Stimulated activated naive B cell treated with anti-CD40 and anti-IgM and Interleukin-4, amounts not matched to agents 10 μg/mL and 1 μg/mL and 100 μg/mL, for 72 hours (primary cell): ENCODE results near the gene DLG4.

ENCODE experiments used
- ATAC-seq, 2 donors: fragments of 150-1000 bp; cut with Tn5 transposase; replicated peaks; 2 replicates each; pipeline ENCODE4 v1.10.0; 2021; ENCODE audit warnings: moderate library complexity in 1 of 2
- DNase-seq: peaks from one replicate; pipeline ENCODE4 v3.0.0; 2021
- H3K27ac Mint-ChIP-seq: one replicate; pipeline ENCODE4 v1.8.0; 2022; ENCODE audit warnings: mild to moderate bottlenecking, mixed read lengths
- H3K27me3 Mint-ChIP-seq, 2 donors: one replicate each; pipeline ENCODE4 v1.8.0; 2022; ENCODE audit warnings: mixed read lengths in 2 of 2
- H3K36me3 Mint-ChIP-seq, 2 donors: one replicate each; pipeline ENCODE4 v1.8.0; 2022; ENCODE audit warnings: mixed read lengths in 2 of 2, mild to moderate bottlenecking in 1 of 2
- H3K4me1 Mint-ChIP-seq, 2 donors: one replicate each; pipeline ENCODE4 v1.8.0; 2022; ENCODE audit warnings: mixed read lengths in 2 of 2, mild to moderate bottlenecking in 1 of 2
- H3K4me3 Mint-ChIP-seq, 2 donors: one replicate each; pipeline ENCODE4 v1.8.0; 2022; ENCODE audit warnings: mild to moderate bottlenecking in 2 of 2, mixed read lengths in 2 of 2, moderate library complexity in 1 of 2
- H3K9me3 Mint-ChIP-seq, 2 donors: one replicate each; pipeline ENCODE4 v1.8.0; 2022; ENCODE audit warnings: mixed read lengths in 2 of 2, mild to moderate bottlenecking in 1 of 2

The DLG4 gene

DNA sequence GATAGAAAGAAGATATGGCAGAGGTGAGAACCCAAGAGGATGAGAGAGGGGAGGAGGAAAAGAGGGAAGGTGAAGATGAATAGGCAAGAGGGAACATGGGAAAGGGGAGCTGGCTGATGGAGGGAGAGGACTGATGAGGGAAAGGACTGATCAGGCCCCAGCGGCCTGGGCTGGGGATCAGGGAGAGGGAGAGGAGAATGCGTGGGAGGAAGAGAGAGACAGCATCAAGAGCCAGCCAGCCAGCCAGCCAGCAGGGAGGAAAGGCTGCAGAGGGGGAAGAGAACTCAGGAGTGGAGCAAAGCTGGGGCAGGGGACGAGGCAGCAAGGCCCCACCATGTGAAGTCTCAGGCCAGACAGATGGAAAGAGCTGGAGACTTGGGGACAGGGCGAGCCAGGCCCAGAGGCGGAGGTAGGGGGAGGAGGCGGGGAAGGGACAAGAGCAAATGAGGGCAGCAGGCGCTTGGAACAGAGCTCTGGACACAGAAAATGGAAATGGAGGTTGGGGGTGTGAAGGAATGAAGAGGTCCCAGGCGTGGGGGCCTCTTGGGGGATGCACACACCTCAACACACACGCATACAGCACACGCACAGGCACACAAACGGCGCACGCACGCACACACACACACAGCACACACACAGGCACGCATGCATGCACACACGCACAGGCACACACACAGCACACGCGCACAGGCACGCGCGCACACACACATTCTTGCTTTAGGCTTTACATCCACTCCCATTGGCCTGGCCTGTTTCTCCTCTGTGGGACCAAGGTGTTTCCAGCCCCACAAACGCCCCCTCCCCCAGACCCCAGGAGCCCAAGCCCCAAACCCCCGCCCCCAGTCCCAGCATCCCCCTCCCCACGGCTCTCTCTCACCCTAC lies 12.3 kb downstream of the DLG4 start:
- Mint-ChIP-seq H3K36me3 (peaks cover 0 to 3% of the 10 kb centered on the region in 2 donors), H3K4me3 (no peak overlapping the region), H3K27ac (peak overlapping the region; percentile 9), H3K27me3 (peaks cover 0 to 17% of the 10 kb centered on the region in 2 donors), H3K9me3 (no peaks in the 10 kb centered on the region), H3K4me1 (peaks cover 26% of the 10 kb centered on the region in 2 donors)
- DNase-seq (no peak), ATAC-seq (no peak)

DNA sequence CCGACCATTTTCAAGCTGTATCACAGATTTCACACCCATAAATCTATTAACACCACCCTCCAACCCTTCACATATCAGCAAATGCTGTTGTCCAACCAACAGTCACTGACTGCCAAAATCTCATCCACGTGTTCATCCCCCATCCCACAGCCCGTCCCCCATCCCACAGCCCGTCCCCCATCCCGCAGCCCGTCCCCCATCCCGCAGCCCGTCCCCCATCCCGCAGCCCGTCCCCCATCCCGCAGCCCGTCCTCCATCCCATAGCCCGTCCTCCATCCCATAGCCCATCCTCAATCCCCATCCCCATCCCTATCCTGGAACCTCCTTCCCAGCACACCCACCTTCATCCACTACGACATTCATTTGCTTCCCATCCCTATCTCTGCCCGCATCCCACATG lies 14.1 kb downstream of the DLG4 start:
- peak overlapping the region; percentile 97 for H3K27ac Mint-ChIP-seq
- H3K27me3 Mint-ChIP-seq = peaks cover 0 to 8% of the 10 kb centered on the region in 2 donors
- peaks cover 22 to 26% of the 10 kb centered on the region in 2 donors for H3K4me1 Mint-ChIP-seq
- peak overlapping the region; percentile 88 to 91 for H3K4me3 Mint-ChIP-seq
- H3K9me3 Mint-ChIP-seq = no peaks in the 10 kb centered on the region
- ATAC-seq = no peak
- H3K36me3 Mint-ChIP-seq = peaks cover 0 to 3% of the 10 kb centered on the region in 2 donors
- DNase-seq = no peak

DNA sequence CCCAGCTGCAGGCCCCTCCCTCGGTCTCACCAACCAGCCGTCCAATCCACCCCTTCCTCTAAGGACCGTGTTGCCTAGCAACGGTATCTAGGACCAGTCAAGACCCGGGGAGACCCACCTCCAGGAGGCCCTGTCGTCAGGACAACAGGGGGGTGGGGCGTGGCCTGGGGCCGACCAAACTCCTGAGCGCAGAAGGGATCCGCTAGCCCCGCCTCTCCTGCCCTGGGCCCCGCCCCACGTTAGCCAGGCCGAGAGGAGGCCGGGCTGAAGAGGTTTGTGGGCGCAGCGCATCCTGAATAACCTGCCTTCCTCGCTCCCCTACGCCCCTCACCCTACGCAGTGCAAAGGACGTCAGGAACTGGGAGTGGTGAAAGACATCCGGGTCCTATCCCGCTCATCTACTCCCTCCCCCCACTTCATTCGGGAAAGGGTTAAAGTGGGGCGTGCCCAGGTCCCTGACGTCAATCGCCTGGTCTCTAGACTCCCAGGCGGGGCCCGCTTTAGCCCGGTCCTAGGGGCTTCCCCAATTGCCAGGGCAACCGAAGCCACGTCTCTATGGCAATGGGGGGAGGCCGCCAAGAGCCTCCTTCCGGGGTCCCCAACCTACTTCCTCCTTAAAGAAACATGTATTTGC lies 14.7 kb downstream of the DLG4 start:
- H3K27me3 Mint-ChIP-seq = peaks cover 0 to 2% of the 10 kb centered on the region in 2 donors

DNA sequence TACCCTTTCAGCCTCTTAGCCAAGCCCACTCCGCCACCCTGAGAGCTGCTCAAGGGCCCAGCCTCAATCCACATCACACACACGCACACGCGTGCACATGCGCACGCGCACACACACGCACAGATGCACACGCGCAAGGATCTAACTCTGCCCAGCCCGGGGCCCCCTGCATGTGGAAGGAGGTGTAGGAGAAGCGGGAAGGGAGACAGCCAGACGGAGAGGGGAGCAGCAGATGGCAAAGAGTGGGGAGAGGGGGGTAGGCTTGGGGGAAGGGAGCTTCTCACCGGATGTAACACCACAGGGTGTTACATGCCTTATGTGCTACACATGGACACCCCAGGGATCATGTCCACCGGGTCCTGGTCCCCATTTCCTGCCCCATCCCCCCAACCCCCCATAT lies 15.3 kb downstream of the DLG4 start:
- Mint-ChIP-seq H3K27me3 (no peaks in the 10 kb centered on the region), H3K4me1 (peaks cover 22 to 26% of the 10 kb centered on the region in 2 donors), H3K9me3 (no peaks in the 10 kb centered on the region), H3K4me3 (peak overlapping the region; percentile 88 to 91), H3K36me3 (peaks cover 0 to 3% of the 10 kb centered on the region in 2 donors), H3K27ac (peak overlapping the region; percentile 97)
- DNase-seq (no peak), ATAC-seq (peak in 1 of 2 donors; percentile 2)

More for the DNA sequence above, 14.7 kb downstream of the DLG4 start:
- Mint-ChIP-seq H3K27ac (peak overlapping the region; percentile 97), H3K4me1 (peaks cover 22 to 26% of the 10 kb centered on the region in 2 donors), H3K9me3 (no peaks in the 10 kb centered on the region), H3K36me3 (peaks cover 0 to 3% of the 10 kb centered on the region in 2 donors), H3K4me3 (peak overlapping the region; percentile 88 to 91)
- ATAC-seq (peak; percentile 93 to 95), DNase-seq (peak; percentile 92)

DNA sequence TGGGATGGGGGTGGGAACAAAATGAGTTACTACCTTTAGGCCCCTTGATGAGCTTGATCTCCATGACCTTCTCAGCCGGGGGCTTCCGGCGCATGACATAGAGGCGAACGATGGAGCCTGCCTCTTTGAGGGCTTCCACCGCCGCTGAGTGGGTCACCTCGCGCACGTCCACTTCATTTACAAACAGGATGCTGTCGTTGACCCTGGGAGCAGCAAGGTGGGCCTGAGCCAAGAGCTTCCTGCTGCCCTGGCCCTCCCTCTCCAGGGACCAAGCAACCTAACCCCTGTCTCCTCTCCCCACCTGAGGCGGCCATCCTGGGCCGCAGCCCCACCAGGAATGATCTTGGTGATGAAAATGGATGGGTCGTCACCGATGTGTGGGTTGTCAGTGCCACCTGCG lies 16.2 kb downstream of the DLG4 start:
- H3K36me3 Mint-ChIP-seq = peaks cover 0 to 3% of the 10 kb centered on the region in 2 donors
- H3K4me3 Mint-ChIP-seq = no peak overlapping the region
- peaks cover 22 to 26% of the 10 kb centered on the region in 2 donors for H3K4me1 Mint-ChIP-seq
- no peaks in the 10 kb centered on the region for H3K9me3 Mint-ChIP-seq
- DNase-seq = no peak
- H3K27me3 Mint-ChIP-seq = no peaks in the 10 kb centered on the region
- no peak for ATAC-seq
- H3K27ac Mint-ChIP-seq = peak overlapping the region; percentile 63

DNA sequence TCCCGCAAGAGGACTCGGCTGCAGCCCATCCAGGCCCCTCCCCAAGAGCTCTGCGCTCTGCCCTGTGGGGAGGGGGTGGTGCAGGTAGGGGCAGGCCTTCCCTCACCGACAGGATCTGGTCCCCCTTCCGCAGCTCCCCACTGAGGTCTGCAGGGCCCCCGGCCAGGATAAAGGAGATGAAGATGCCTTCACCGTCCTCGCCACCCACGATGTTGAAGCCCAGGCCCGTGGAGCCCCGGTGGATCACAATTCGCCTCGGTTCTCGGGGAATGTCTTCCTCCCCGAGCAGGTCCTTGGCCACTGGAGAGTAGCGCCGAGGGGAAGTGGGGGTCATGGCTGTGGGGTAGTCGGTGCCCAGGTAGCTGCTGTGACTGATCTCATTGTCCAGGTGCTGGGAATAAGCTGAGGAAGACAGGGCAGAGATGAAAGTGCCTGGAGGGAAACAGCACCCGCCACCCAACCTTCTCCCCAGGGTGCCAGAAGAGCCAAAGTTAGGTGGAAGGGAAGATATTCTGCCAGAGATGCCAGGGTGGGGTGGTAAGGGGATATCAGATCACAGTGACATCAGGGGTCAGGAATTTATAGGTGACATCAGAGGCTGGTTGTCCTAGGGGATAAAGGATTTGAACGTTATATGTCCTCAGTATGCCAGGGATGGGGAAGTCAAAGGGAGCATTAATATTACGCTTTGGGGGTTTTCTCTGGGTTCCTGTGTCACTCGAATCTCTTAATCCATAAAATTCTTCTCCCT lies 22.8 kb downstream of the DLG4 start:
- Mint-ChIP-seq H3K27ac (no peak overlapping the region), H3K4me1 (no peaks in the 10 kb centered on the region), H3K36me3 (peaks cover 0 to 3% of the 10 kb centered on the region in 2 donors), H3K4me3 (no peak overlapping the region), H3K9me3 (no peaks in the 10 kb centered on the region), H3K27me3 (no peaks in the 10 kb centered on the region)
- ATAC-seq (no peak), DNase-seq (no peak)

DNA sequence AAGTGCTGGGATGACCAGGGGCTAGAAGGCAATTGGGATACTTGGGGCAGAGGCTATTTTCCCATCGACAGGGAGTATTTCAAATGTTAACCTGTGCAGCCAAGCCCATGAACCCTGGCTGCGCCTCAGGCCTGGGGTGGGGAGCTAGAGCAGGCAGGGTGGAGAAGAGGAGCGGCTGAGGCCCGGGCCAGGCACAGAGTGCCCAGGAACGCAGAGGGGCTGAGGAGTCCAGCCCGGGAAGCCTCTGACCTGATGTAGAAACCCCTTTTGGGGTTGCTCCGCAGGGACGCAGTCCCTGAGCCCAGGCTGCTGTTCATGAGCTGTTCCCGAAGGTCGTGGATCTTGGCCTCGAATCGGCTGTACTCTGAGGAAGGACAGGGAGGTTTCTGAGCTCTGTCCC lies 23.7 kb downstream of the DLG4 start:
- Mint-ChIP-seq H3K27ac (no peak overlapping the region), H3K4me1 (no peaks in the 10 kb centered on the region), H3K4me3 (no peak overlapping the region), H3K27me3 (no peaks in the 10 kb centered on the region), H3K36me3 (peaks cover 0 to 3% of the 10 kb centered on the region in 2 donors), H3K9me3 (no peaks in the 10 kb centered on the region)
- ATAC-seq (no peak), DNase-seq (no peak)

DNA sequence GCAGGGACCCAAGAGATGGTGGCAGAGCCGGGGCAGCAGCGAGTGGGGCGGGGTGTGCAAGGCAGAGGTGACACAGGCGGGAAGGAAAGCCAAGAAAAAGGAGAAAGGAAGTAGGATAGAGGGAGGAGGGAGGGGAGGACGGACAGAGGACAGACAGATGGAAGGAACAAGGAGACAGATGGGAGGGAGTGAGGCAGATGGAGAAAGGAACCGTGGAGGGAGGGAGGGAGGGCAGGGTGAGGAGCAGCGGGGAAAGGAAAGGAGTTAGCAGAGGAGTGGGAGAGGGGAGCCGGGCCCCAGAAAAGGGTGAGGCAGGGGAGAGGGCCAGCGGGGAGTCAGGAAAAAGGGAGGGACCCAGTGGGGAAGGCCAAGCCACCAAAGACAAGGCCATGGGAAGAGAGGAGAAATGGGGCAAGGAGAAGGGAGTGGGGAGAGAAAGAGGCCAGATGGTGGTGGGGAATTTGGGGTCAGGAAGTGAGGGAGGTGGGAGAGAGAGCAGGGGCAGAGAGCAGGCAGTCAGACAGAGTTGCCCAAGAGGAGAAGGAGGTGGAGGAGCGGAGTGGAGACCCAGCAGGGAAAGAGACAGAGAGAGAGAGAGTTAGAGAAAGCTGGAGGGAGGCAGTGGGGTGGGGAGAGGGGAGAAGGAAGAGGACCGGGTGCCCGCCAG lies 27.2 kb downstream of the DLG4 start:
- H3K36me3 Mint-ChIP-seq = peaks cover 0 to 3% of the 10 kb centered on the region in 2 donors
- H3K27me3 Mint-ChIP-seq = no peaks in the 10 kb centered on the region
- H3K27ac Mint-ChIP-seq = no peak overlapping the region
- no peak for DNase-seq
- no peak overlapping the region for H3K4me3 Mint-ChIP-seq
- ATAC-seq = no peak
- H3K4me1 Mint-ChIP-seq = no peaks in the 10 kb centered on the region
- H3K9me3 Mint-ChIP-seq = no peaks in the 10 kb centered on the region

DNA sequence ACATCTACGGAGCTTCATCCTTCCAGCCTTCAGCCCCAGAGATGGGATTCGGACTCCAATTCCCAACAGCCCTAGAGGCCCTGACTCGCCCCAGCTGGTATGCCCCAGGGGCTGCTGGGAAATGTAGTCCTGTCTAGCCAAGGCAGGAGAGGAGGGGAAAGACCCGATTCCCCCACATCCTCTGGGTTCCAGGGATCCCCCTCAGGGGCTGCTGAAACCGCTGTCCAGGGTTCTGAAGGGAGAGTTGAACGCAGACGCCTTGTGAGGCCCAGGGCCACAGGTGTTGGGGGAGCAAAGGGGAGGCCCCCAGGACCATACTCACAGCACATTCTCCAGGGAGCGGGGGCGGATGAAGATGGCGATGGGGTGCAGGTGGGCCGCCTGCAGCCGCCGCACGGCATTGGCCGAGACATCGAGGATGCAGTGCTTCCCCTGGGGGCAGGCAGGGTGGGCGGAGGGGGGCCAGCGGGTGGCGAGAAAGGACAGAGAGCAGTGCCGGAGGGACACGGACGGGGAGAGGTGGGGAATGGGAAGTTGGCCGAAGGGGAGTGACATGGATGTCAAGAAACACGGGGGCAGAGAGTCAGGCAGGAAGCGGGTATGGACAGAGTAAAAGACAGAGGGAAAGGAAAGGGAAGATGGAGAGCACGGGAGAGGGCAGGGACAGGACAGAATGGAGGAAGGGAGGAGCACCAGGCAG lies 27.9 kb downstream of the DLG4 start:
- DNase-seq (no peak), ATAC-seq (peak; percentile 42 to 56)
- no peak overlapping the region for H3K27ac Mint-ChIP-seq
- H3K4me3 Mint-ChIP-seq = no peak overlapping the region
- peaks cover 0 to 3% of the 10 kb centered on the region in 2 donors for H3K36me3 Mint-ChIP-seq
- H3K4me1 Mint-ChIP-seq = peaks cover 0 to under 1% of the 10 kb centered on the region in 2 donors
- no peaks in the 10 kb centered on the region for H3K27me3 Mint-ChIP-seq
- no peaks in the 10 kb centered on the region for H3K9me3 Mint-ChIP-seq

DNA sequence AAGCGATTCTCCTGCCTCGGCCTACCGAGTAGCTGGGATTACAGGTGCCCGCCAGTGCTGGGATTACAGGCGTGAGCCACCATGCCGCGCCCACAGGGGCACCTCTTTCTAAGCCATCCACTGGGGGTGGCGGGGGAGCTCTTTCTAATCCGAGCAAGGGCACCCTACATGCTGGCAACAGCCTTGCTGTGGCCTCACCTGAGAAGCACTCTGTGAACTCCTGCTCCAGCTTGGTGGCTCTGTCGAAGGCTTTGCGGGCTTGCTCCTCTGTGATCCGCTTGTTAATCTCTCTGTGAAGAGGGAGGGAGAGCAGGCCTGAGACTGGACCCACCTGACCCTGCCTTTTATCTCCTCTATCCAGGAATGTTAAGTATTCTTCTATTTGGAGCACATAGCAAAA lies 28.6 kb downstream of the DLG4 start:
- Mint-ChIP-seq H3K36me3 (peaks cover 0 to 3% of the 10 kb centered on the region in 2 donors), H3K9me3 (no peaks in the 10 kb centered on the region), H3K4me1 (peaks cover 0 to 6% of the 10 kb centered on the region in 2 donors), H3K27ac (no peak overlapping the region), H3K27me3 (no peaks in the 10 kb centered on the region), H3K4me3 (no peak overlapping the region)
- ATAC-seq = no peak
- no peak for DNase-seq

DNA sequence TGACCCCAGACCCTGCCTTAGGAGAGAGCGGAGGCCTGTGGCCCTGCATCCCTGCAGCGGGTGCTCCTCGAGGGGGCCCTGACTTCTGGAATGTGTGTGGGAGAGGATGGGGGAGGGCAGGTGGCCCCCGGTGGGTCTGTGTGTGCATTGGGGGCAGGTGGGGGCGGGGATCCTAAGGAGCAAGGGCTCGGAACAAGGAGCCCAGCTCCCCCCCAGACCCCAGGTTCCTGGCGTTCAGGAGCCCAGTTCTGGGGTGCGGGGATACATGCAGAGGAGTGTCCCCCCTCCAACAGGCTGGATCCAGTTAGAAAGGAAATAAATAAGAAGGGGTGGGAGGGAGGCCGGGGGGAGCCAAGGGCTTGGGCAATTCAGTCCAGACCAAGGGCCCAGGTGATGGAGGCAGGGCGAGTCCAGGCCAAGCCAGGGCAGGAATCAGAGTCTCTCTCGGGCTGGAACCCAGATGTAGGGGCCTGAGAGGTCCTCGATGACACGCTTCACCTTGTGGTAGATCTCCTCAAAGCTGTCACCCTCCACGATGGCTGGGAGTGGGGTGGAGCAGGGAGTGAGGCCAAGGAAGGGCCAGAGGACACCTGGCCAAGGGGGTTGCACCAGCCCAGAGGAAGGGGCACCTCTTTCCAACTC lies 29.2 kb downstream of the DLG4 start:
- peaks cover 0 to 6% of the 10 kb centered on the region in 2 donors for H3K4me1 Mint-ChIP-seq
- no peak overlapping the region for H3K4me3 Mint-ChIP-seq
- DNase-seq = no peak
- no peak for ATAC-seq
- H3K27me3 Mint-ChIP-seq = no peaks in the 10 kb centered on the region
- peaks cover 0 to under 1% of the 10 kb centered on the region in 2 donors for H3K36me3 Mint-ChIP-seq
- H3K27ac Mint-ChIP-seq = no peak overlapping the region
- H3K9me3 Mint-ChIP-seq = no peaks in the 10 kb centered on the region

DNA sequence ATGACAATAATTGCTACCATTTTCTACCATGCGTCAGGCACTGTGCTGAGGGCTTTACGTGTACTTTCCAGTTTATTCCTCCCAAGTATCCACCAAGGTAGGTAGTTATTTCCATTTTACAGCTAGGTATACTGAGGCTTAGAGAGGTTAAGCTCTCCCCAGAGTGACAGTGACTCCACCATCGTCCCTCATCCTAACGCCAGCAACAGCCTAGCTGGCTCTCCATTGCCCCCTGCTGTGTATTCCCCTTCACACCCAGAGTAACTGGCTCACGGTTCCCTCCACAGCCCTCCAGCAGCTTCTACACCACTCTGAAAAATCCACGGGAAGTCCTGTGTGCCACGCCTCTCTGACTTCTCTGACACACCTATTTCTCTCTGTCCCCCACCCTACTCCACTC lies 33.4 kb downstream of the DLG4 start:
- Mint-ChIP-seq H3K9me3 (no peaks in the 10 kb centered on the region), H3K27me3 (no peaks in the 10 kb centered on the region), H3K36me3 (no peaks in the 10 kb centered on the region), H3K4me3 (no peak overlapping the region), H3K27ac (no peak overlapping the region), H3K4me1 (peaks cover 7 to 8% of the 10 kb centered on the region in 2 donors)
- DNase-seq (no peak), ATAC-seq (no peak)

DNA sequence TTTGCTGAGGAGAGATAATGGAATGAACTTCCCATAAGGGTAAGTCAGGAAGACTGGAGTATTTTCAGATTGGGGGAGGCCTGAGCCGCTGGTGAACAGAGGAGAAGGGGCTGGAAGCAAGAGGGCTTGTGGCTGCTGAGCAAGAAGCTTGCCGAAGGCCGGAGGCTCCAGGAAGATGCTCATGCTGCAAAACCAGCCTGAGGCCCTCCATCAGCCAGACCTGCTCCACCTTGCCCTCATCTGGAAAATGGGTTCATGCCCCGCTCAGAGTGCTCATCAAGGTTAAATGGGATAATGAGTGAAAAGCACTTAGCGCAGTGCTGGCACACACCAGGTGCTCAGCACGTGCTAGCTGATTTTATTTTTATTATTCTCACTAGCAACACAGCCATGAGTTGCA lies 35.0 kb downstream of the DLG4 start:
- ATAC-seq (no peak), DNase-seq (no peak)
- no peaks in the 10 kb centered on the region for H3K36me3 Mint-ChIP-seq
- H3K27ac Mint-ChIP-seq = no peak overlapping the region
- H3K4me3 Mint-ChIP-seq = no peak overlapping the region
- H3K4me1 Mint-ChIP-seq = peaks cover 7 to 8% of the 10 kb centered on the region in 2 donors
- no peaks in the 10 kb centered on the region for H3K9me3 Mint-ChIP-seq
- no peaks in the 10 kb centered on the region for H3K27me3 Mint-ChIP-seq
